SK-N-SH (cell line): ENCODE measurements around the gene TSHR.

Experiments
- GABPA ChIP-seq: IDR thresholded peaks from 2 replicates; pipeline ENCODE4 v1.4.0; 2012; ENCODE audit warnings: low read depth, mild to moderate bottlenecking
- JUND ChIP-seq: IDR thresholded peaks from 2 replicates; pipeline ENCODE4 v1.4.0; 2012
- NFIC ChIP-seq: IDR thresholded peaks from 2 replicates; pipeline ENCODE4 v1.4.0; 2012; ENCODE audit warnings: borderline replicate concordance
- POLR2AphosphoS5 ChIP-seq: IDR thresholded peaks from 2 replicates; pipeline ENCODE4 v1.6.1; 2012; ENCODE audit warnings: low read depth, low read length
- TF ChIP-seq, protein P1 (sequence below): IDR thresholded peaks from 2 replicates; pipeline ENCODE4 v1.4.0; 2012; ENCODE audit warnings: low read depth, borderline replicate concordance
- TF ChIP-seq, protein P2 (sequence below): fragments of 200-600 bp; sonication (generic); IDR thresholded peaks from 2 replicates; pipeline ENCODE4 v1.6.1; 2017; ENCODE audit warnings: antibody characterized with exemption, mild to moderate bottlenecking, moderate library complexity

DNA sequence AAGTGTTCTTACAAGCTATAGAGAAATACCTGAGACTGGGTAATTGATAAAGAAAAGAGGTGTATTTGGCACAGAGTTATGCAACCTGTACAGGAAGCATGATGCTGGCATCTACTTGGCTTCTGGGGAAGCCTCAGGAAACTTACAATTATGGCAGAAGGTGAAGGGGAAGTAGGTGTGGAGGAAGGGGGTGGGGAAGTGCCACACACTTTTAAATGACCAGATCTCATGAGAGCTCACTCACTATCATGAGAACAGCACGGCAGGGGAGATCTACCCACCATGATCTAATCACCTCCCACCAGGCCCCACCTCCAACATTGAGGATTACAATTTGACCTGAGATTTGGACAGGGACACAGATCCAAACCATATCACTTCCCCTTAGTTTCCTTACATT, 32.8 kb downstream of the TSHR start:
- TF ChIP-seq, protein P1, sequence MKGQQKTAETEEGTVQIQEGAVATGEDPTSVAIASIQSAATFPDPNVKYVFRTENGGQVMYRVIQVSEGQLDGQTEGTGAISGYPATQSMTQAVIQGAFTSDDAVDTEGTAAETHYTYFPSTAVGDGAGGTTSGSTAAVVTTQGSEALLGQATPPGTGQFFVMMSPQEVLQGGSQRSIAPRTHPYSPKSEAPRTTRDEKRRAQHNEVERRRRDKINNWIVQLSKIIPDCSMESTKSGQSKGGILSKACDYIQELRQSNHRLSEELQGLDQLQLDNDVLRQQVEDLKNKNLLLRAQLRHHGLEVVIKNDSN, result no peak
- TF ChIP-seq GABPA, result no peak
- TF ChIP-seq, protein P2, sequence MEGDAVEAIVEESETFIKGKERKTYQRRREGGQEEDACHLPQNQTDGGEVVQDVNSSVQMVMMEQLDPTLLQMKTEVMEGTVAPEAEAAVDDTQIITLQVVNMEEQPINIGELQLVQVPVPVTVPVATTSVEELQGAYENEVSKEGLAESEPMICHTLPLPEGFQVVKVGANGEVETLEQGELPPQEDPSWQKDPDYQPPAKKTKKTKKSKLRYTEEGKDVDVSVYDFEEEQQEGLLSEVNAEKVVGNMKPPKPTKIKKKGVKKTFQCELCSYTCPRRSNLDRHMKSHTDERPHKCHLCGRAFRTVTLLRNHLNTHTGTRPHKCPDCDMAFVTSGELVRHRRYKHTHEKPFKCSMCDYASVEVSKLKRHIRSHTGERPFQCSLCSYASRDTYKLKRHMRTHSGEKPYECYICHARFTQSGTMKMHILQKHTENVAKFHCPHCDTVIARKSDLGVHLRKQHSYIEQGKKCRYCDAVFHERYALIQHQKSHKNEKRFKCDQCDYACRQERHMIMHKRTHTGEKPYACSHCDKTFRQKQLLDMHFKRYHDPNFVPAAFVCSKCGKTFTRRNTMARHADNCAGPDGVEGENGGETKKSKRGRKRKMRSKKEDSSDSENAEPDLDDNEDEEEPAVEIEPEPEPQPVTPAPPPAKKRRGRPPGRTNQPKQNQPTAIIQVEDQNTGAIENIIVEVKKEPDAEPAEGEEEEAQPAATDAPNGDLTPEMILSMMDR, result no peak
- no peak for TF ChIP-seq JUND
- TF ChIP-seq NFIC, result no peak
- no peak for TF ChIP-seq POLR2AphosphoS5
